IPS-18c (cell line): Measurements from ENCODE around the gene MTUS2.

Experiments used
- H3K4me3 ChIP-seq: 2 replicates; pipeline ENCODE4 v1.7.0; 2013; ENCODE audit warnings: low read depth, mild to moderate bottlenecking, low read length, moderate library complexity; ENCODE audit not compliant: insufficient read depth
- H3K9me3 ChIP-seq: one replicate; pipeline ENCODE4 v1.6.1; 2013; ENCODE audit warnings: mild to moderate bottlenecking, low read length, moderate library complexity; ENCODE audit not compliant: control insufficient read depth, insufficient read depth

The MTUS2 gene

DNA sequence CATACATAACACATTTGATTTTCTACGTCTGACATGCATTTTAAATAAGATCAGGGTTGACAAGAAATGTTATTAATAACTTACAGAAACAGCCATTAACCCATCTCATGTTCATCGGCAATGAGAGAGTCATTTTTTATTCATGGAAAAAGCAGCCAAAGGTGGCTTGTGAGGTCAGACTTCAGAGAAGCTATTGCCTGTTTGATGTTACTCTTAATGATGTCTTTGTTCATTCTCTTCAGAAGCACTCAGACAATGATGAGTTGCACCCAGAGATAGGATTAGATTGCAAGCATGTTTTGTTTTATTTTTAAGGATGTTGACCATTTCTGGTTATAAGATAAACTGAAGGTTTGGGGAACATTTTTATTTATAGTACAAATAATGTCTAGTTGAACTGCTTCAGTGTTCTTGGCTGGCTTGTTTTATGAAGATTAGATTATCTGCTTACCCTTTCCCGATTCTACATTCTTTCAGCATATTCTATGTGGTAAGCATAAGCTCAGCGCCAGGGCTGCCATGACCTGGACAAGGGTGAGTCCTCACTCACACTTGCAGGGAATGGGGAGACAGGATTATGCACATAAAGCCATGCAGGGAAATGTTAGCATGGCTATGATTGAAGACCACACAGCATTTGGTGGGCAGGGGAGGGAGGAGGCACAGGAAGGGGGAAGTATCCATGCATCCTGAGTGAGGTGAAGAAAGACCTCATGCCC lies 288.1 kb downstream of the MTUS2 start:
- no peak overlapping the region for H3K4me3 ChIP-seq
- no peaks in the 10 kb centered on the region for H3K9me3 ChIP-seq

DNA sequence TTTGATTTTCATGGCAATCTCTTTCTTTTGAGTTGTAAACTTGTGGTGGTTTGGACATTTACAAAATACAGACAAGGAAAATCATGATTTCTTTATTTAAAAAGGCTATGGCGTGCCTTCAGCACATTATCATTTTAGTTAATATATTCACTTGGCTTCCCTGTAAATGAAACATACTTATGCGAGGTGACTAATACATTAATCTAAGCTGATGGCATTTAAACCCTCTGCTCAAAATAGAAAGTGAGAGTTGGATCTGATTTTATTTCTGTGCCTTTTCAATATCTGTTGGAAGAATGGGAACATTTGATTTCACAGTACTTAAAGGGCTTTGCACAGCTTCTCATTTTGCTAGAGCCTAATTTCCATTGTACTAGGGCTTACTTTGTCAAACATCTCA lies 289.8 kb downstream of the MTUS2 start:
- no peak overlapping the region for H3K4me3 ChIP-seq
- no peaks in the 10 kb centered on the region for H3K9me3 ChIP-seq

DNA sequence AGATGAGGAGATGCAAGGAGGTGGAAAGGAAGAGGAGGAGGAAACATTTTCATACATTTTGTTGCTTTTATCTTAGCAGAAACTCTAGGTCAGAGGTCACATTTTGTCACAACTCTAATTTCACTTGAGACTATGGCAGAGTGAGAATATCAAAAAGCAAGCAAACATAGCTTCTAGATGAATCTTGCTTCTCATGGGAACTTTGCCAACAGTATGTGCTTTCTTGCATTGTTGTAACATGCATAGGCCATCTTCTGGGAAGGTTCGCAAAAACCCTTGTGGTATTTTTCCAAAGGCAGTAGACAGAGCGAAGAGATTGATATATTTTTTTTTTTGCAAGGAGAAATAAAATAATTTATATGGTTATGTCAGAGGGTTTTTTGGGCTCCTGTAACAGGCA lies 291.3 kb downstream of the MTUS2 start:
- Histone ChIP-seq H3K4me3 (no peak overlapping the region), H3K9me3 (no peaks in the 10 kb centered on the region)

DNA sequence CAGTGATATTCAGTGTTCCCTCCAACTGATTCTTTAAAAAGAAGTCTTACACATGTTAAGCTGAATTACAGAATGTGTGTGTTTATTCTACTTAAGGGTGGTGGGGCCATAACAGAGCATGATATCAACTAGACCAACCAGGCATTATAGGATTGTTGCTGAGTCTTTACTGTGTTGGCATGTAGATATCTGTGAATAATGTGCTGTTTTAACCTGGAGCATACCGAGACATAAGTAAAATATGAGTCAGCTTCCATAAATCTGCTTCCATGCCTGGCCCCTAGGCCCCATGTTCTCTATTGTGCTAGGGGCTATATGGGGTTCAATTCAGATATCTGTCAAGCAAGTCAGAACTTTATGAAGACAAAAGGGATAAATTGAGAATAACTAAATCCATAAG lies 295.7 kb downstream of the MTUS2 start:
- H3K9me3 ChIP-seq = peaks cover 2% of the 10 kb centered on the region
- no peak overlapping the region for H3K4me3 ChIP-seq

DNA sequence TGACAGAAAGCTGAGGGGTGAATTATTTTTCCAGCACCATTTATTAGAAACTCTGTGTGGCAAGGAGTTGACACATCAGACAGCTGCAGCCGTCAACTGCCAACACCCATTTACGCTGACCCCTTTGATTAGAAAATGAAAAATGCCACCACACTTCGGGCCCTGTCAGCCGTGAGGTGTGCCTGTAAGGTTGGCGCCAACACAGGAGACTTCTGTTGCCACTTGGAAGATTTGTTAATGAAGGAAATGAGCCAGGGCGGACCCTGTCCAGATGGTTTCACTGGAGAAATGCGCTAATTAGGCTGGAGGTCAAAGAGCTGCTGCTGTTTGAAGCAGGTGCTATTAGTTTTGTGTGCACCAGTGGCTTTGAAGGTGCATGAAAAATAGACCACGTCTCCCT lies 297.5 kb downstream of the MTUS2 start:
- Histone ChIP-seq H3K4me3 (no peak overlapping the region), H3K9me3 (peaks cover 2% of the 10 kb centered on the region)

- Histone ChIP-seq H3K4me3 (no peak overlapping the region), H3K9me3 (peaks cover 3% of the 10 kb centered on the region)
These were observed 298.3 kb downstream of the MTUS2 start for GRCh38 chr13:29118471-29118870.

DNA sequence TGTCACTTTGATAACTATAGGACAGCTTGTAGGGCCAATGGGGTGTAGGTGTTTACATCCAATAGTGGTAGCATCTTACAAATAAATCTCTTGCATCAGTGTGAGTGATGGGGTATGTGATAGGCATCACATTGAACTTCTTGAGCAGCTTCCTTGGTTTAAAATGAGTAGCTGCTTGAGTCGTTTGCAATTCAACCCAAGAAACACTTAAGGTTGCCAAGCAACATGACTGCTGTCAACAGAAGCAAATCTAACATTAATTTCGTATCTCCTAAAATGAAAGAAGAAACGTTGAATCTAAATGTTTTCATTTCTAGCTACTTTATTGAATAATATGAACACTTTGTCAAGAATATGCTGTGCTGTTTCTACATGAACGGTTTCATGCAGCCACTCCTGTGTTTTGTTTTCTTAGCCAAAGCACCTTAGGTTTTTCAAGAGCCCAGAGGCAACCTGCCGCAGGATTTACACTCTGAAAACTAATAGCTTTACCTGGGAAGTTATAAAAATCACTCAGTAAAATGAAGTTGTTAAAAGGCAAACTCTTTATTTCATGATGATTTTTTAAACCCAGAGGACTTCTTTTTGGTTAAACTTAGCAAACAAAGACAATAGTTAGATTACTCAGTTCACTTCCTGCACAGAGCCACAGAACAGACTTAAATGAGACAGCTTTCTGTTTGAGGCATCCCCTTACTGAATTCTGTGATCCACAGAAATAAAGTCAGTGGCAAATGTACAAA lies 305.2 kb downstream of the MTUS2 start:
- no peak overlapping the region for H3K4me3 ChIP-seq
- H3K9me3 ChIP-seq = peaks cover 2% of the 10 kb centered on the region

DNA sequence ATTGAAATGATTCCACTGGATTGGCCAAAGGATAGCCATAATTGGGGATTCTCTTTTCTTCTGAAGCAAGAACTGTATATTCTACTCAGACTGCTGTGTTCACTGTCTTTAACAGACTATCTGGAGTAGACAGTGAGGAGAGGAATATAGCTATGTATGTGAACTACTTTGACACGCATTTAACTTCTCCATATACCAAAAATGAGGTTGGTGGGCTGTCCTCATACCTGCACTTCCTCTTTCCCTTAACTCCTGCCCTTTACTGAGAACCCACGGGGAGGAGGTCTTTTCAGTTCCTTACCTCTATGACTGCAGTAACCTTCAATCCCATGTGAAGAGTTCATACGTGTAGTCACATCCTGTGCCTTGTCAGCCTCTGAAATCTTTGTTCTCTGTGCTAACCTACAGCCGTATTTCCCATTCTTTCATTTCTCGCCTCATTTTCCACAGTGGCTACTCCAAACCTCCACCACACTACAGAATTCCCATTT lies 305.8 kb downstream of the MTUS2 start:
- H3K9me3 ChIP-seq = peaks cover 2% of the 10 kb centered on the region
- H3K4me3 ChIP-seq = no peak overlapping the region

DNA sequence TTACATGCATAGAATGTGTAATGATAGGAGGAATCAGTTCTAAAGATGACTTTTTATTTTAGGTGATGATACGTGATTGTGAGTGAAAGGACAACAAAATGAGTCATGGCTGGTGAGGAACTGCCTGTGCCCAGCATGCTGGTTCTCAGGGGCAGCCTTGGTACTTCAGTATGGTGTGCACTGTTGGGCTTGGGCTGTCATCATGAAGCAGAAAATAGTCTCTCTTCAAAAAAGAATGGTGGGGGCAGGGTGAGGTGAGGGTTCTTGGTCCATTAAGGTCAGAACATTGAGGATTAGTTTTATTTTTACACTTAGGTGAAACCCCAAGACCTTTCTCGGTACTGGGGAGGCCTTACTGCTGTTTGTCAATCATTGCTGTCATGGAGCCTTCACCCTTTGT lies 309.5 kb downstream of the MTUS2 start:
- no peak overlapping the region for H3K4me3 ChIP-seq
- H3K9me3 ChIP-seq = no peaks in the 10 kb centered on the region

DNA sequence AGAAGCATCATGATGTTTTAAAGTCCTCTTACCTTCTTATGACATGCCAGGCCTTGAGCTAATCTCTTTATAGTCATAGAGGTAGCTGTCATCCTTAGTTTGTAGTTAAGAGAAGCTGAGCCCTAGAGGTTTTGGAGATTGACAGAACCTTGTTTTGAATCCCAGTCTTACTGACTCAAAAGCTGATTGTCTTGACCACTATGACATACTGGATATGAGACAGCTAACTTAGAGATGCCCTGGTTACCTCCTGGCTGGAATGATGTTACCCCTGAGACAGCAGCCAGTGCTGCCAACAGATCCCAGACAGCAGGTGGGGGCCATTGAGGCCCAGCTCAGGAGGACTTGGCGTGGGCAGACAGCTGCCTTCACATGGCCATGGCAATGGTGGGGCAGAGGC lies 311.0 kb downstream of the MTUS2 start:
- Histone ChIP-seq H3K4me3 (no peak overlapping the region), H3K9me3 (no peaks in the 10 kb centered on the region)

GRCh38 chr13:29131881-29132668 lies 311.9 kb downstream of the MTUS2 start:
- H3K4me3 ChIP-seq = no peak overlapping the region

DNA sequence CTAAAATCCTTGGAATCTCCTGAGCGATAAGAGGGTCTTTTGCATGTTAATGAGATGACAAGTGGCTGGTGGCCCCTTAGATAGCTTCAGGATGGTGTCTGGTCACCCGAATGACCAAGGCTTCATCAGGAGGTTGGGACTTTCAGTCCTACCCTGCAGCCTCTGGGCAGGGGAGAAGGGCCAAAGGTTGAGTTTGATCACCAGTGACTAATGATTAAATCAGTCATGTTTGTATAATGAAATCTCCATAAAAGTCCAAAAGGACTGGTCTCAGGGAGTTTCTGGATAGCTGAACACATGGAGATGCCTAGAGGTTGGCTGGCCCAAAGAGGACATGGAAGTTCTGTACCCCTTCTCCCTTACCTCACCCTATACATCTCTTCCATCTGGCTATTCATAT lies 316.2 kb downstream of the MTUS2 start:
- Histone ChIP-seq H3K4me3 (no peak overlapping the region), H3K9me3 (no peaks in the 10 kb centered on the region)

More at GRCh38 chr13:29131881-29132668, 311.9 kb downstream of the MTUS2 start:
- no peaks in the 10 kb centered on the region for H3K9me3 ChIP-seq

DNA sequence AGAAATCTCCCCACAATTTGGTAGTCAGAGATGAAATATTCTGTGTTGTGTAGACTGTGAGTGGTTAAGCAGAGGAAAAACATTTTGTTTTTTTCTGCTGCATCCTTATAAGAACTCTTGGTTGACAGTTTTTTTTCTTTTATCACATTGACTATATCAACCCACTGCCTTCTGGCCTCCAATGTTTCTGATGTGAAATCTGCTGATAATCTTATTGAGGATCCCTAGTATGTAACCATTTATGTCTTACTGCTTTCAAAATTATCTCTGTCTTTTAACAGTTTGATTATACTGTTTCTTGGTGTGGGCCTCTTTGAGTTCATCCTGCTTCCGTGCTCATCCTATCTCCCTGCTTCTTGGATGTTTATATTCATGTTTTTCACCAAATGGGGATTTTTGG lies 316.9 kb downstream of the MTUS2 start:
- no peaks in the 10 kb centered on the region for H3K9me3 ChIP-seq

GRCh38 chr13:29137995-29138394 lies 317.9 kb downstream of the MTUS2 start:
- H3K9me3 ChIP-seq = no peaks in the 10 kb centered on the region
- no peak overlapping the region for H3K4me3 ChIP-seq

More for the DNA sequence above, 316.9 kb downstream of the MTUS2 start:
- H3K4me3 ChIP-seq = no peak overlapping the region

DNA sequence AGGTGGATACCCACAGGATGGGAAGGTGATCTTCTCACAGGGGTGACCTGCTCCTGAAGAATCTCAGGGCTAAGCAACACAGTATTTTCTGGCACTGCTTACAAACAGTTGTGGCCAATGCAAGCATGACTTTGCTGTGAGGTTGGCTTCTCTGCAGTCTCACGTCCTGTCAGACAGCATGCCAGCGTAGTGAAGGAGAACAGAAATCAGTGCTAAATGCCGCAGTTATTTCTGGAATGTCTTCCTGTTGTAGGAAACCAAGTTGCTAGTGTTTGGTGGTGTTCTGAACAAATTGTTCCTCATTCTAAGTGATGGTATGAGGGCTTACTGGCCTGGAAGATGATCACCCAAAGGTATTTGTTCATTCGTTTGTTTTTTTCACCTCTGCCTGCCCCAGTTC lies 320.1 kb downstream of the MTUS2 start:
- no peaks in the 10 kb centered on the region for H3K9me3 ChIP-seq
- no peak overlapping the region for H3K4me3 ChIP-seq

DNA sequence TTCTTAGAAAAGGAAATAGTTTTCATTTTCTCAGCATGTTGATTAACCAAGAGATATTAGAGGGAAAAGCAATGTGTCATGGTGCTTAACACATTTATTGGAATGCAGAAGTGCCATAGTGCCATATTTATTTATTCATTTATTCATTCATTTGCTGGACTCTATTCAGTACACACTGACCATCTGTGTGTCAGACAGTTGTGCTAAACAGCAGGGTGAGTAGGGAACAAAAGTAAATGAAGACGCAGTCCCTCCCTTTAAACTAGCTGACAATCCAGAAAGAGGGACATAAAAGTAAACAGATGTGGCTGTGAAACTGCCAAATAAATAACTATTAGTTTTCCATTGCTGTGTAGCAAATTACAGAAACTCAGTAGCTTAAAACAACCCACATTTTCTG lies 323.7 kb downstream of the MTUS2 start:
- no peaks in the 10 kb centered on the region for H3K9me3 ChIP-seq

DNA sequence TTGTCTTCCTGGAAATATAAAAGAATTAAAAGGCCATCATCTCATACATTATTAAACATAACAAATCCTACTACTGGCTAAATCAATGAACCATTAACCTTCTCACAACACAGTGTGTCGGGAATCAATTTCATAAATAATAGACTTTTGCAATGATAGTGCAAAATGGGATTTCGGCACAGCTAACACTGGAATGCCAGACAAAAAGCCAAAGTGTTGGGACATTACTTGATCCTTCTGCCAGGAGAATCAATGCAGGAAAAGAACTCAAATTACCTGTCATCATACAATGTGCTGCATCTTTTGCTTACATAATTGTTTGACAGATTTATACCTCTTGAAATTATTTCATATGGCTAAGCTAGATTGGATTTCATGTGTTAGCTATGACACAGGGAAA lies 334.3 kb downstream of the MTUS2 start:
- no peaks in the 10 kb centered on the region for H3K9me3 ChIP-seq

More for the DNA sequence above, 323.7 kb downstream of the MTUS2 start:
- H3K4me3 ChIP-seq = no peak overlapping the region

DNA sequence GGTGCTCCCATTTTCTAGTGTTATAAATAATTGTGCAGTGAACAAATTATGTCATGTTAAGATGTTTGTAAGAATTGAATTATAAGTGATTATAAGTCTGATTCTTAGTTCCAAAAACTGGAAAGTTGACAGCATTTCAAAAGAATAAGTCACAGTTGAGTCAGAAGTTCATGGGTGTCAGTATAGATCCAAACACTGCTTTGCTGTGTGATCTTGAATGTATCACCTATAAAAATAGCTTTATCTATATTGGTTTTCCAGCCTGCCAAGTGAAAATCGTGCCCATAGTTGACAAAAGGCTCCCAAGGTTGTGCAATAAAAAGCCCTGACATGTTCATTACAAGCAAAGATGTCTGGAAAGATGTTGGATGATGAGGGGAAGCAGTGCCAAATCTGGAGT lies 336.0 kb downstream of the MTUS2 start:
- Histone ChIP-seq H3K4me3 (no peak overlapping the region), H3K9me3 (no peaks in the 10 kb centered on the region)

More for the DNA sequence above, 334.3 kb downstream of the MTUS2 start:
- H3K4me3 ChIP-seq = no peak overlapping the region
